Effector CD4-positive, alpha-beta T cell (primary cell): ENCODE results near the gene HOXB8. TPM values are rescaled to one million over a fixed set of nuclear protein-coding genes. Genes with fewer than 3 reads are reported as not detected.

Source experiments
- DNase-seq: peaks from one replicate; pipeline ENCODE4 v3.0.0-alpha.2; 2020
- total RNA-seq: gene quantifications from one replicate; lab custom pipeline; 2026; lab: John Stamatoyannopoulos, UW

Gene HOXB8
- not detected for total RNA-seq

DNA sequence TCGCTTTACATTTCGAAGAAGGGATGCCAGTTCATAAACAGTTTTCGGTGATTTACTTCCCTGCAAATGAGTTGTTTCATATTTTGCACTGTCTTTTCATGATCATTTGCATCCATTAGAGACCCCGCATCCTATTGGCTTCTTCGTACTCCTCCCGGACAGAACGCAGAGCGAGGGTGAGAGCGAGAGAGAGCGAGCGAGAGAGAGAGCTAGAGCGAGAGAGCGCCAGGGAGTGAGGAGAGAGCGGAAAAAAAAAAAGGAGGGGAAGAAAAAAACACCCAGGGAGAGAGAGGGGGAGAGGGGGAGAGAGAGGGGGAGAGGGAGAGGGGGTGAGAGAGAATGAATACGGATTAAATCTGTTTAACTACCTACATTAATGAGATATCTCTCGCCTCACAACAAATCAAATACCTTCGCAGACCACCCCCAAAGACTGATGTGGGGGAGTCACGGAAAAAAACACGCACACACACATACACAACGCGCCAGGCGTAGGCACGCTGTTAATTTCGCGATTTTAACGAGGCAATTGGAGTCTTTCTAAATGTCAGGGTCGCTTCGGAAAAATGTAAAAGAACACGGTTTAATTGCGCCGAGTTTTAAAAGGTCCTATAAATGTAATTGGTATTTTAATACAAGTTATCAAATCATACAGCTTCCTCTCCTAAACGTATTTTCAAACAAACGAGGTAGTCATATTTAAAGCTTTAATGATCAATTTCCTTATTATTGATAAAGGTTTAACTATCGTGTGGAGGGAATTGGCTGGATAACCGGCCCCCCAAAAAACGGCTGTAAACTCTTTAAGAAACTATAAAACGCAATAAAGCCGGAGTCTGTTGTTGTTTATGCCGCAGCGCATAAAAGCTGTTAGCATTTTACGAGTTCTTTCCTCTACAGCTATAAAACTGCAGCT lies at the start of gene HOXB8:
Gene HOXB8, minus strand, starts transcription at position 246 of the 916 bp plus-strand sequence. CDS start 588 bp downstream, outside the sequence.
- no peak for DNase-seq

DNA sequence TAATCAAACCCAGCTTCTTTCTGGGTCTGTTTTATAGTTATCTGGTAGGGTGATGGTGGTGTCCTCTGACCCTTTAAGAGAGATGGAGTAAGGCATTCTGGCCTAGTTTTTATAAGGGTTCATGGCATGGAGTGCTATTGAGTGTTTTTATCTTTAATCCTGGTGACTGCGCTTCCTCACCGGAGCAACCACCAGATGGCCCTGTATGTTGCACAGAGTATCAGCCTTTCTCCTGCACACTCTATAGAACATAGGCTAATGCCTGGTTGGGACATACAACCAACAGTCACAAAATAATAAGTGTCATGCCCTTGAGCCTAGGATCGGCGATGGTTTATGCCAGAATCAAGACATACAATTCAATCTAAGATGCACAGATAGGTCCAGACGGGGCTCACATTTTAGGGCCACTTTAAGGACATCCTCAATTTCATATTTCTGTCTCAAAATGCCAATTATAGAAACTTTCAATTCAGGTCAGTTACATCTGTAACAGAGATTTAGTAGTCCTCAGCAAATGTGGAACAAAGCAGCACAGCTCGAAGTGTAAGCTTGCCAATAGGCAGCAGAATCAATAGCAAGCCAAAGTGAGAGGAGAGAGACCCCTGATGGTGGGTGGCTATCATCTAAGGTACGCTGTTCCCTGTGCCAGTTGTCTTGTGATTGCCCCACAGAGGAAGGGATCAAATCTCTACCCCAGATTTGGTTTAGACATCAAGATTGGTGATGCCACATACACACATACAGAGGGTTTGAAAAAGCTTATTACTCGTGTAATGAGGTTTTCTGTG lies 48.2 kb upstream of the HOXB8 start:
- DNase-seq = no peak

DNA sequence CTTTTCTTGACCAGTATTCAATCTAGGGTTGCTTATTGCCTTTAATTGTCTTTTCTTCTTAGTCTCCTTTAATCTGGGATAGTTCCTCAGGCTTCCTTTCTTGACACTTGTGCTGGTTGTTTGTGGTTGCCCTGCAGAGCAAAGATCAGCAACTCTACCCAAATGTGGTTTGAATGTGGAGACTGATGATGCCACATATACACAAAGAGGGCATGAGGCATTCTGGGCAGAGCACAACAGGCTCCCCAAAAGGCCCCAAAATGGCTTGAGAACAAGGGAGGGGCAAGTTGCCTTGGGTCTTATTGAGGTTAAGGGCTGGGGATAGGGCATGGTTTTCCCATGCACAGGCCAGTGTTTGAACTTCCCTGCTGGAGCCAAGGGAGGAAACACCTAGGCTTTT lies 40.8 kb upstream of the HOXB8 start:
- DNase-seq = no peak

DNA sequence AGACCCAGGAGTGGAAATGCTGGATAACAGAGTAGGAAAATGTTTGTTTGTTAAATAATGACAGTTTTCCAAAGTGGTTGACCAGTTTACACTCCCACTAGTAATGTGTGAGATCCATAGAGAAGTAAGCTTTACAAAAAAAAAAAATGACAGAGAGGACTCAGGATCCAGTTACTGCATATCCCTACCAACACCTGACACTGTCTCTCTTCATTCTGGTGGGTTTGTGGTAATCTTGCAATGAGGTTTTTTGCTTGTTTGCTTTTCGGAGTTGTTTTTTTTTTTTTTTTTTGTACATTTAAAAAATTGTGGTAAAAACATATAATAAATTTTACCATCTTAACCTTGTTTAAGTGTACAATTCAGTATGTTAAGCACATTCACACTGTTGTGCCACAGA lies 34.6 kb upstream of the HOXB8 start:
- DNase-seq = no peak

DNA sequence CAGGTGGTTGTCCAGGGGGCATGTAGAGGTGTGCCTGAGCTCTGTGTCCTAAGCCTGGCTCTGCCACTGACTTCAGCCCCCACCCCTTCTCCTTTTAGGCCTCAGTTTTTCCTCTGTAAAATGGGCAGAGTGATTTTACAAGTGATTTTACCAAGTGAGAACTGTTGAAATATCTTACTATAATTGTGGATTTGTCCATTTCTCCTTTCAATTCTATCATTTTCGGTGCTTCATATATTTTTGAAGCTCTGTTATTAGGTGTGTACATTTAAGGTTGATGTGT lies 32.8 kb upstream of the HOXB8 start:
- DNase-seq = no peak

DNA sequence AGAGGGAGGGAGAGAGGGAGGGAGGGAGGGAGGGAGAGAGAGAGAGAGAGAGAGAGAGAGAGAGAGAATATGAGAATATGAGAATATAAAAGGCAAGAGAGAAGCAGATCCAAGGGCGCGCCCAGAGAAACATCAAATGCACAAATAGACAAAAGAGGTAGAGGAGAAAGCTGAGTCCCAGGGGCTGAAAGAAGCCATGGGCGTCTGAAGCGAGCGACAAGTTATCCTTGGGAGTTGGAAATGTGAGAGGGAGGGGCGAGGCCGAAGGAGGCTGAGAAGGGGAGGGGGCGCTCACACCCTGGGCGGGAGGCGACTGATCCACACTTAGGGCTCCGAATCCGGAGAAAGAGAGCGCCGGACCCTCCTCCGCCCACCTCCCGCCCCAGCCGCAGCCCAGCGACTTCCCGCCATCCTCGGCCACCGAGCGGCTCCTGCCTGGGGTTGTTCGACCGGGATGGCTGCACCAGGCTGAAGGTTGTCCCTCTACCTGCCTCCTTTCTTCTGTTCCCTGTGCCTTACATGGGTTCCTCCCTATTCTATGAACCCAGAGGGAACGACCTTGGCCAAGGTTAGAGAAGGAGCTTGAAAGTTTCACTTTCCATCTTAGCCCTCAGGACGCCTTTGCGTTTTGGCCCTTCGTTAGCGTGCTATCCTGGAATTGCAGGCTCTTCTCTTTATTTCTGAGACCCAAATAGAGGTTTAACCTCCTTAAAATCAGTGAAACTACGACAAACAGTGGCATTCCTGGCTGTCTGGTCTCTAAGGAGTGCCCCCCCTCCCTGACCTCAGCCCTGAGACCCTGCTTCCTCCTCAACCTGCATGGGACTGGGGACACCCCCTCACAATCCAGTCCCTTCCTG lies 32.2 kb upstream of the HOXB8 start:
- DNase-seq = no peak

DNA sequence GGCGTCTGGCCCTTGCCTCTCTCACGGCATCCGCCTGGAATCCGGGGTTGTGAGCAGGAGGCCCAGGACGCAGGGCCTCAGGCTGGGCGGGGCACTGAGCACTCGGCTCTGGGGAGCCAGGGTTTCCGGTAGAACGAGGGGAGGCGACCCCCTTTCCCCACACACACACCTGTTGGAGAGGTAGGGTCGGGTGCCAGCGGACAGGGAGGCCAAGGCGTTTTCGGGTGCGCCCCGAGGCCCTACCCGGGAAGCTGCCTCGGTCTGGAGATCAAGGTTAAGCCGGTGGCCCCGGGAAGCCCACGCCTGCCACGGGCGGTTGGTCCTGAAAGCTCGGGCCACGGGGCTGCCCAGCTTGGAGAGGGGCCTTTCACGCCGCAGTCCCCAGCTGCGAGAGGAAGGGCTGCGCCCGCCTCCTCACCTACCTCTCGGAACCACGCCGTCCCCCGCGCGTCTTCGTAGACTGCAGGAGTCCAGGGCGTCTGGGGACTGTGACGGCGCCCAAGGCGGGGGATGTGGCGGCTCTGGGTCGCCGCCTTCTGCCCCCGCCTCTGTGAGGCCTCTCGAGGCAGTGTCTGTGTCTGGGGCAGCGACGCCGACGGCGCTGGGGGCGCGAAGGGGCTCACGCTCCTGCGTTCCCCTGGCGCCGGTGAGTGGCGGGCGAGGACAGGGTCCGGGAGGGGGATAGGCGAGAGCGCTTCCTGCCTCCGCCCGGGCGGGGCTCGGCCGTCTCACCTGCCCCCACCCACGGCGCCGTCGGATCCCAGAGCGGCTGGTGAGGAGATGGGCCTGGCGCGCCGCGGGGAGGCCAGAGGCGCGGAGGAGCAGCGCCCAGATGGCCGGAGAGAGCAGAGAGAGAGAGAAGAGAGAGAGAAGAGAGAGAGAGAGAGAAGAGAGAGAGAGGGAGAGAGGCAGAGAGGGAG lies 31.4 kb upstream of the HOXB8 start:
- no peak for DNase-seq

DNA sequence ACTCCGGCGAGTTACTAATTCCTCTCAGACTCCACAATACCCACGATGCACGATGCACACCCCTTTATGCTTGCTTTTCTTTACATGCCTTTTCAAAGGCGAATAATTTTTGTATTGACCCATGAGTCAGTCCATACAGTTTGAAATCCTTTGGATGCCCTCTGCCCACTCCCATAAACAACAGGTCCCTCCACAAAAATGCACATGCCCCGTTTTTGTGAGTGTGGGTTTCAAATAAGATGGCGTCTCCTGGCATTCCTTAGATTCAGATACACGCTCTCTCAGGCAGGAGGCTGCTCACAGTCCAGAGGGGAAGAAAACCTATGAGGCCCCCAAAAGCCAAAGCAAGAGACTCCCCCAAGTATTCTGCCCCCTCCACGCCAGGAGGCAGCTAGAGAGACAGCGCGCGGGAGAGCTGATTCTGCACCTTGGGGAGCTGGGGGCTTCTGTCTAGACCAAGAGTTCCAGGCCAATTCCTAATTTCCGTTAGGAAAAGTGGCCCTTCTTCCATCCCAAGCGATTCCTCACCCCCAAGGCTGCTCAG lies 30.6 kb upstream of the HOXB8 start:
- no peak for DNase-seq

DNA sequence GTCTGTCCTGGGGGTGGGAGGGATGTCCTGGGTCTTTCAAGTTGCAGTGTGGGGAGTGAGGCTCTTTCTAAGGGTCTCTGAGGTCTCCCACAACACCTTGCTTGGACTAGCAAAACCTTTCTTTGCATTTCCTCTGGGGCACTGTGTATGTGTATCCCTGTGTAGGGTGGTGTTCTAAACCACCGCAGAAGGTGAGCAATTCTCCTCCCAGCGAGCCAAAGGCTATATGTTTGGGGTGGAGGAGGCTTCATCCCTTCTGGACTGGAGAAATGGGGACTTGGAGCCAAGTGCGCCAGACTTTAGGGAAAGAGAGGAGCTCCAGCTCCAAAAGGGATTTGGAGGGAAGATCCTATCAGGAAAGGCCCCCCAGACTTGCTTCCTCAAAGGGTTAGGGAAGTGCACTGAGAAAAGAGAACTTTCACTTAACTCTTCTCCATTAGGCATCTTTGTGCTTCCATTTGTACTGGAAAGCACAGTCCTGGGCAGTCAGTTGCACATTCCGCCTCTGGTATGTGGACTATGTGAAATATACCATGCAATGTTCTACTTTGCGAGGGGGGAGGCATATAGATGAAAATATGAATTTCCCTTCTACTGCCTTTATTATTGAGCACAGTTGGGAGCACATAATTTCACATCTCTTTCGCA lies 29.9 kb upstream of the HOXB8 start:
- DNase-seq = no peak

DNA sequence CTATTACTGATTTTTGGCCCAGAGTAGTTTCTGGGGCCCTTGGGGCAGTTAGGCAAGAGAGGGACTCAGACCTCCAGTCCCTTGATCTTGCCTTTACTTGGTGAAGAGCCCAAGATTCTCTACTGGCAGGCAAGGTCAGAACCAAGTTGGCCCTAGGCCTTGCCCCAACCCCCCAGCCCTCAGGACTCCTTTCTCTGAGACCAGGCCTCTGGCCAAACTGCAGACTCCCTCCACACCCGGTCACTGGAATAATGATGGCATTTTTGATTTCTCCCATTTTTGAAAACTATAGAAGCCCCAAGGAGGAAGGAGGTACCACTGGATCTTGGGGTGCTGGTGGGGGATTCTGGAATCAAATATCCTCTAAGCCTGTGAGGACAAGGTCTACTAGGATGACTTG lies 29.1 kb upstream of the HOXB8 start:
- no peak for DNase-seq

DNA sequence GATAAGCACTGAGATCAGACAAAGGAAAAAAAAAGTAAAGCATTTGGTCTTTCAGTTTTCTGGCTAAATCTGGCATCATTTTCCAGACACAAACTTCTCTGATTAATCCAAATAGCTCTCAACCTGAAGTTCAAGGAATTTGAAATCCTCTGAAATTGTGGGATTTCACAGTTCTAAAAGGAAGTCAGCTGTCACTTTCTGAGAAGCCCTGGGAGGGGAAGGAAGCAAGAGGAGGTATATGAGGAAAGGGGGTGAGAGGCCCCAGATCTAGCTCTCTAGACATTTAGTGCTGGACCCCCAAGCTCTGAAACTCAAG lies 28.6 kb upstream of the HOXB8 start:
- DNase-seq = no peak

DNA sequence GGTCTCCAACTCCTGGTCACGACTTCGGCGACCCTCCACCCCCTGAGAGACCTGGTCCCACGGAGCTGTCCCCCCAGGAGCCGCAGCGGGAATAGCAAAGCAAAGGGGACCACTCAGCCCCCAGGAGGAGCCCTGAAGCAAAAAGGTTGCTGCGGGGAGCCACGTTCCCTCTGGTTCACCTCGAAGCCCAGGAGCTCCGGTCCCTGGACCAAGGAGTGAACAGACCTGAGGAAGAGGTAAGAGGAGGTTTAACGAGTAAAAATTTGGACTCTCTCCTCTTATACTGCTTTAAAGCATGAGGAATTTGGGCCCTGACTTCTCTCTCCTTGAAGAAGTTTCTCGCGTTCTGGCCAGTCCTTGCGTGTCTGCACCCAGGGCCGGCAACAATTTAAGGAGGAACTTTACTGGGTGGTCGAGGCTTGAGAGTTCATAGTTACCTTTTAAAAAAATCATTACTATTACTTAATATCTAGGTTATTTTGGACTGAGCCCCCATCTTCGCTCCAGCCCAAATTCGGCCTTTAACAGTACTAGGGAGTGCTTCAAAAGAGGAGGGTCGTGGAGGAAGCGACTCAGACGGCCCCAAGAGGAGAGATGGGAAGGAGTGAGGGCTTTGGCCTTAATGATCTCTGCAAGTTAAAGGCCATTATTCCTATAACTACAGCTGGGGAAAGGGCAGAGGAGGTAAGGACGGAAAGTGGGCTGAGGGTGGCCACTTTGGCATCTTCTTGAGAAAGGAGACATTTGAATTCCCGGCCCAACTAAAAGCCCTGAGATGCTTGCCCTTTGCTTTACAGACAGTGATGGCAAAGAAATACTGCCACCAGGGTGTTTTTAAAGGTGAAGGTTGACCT lies 28.0 kb upstream of the HOXB8 start:
- DNase-seq = no peak

DNA sequence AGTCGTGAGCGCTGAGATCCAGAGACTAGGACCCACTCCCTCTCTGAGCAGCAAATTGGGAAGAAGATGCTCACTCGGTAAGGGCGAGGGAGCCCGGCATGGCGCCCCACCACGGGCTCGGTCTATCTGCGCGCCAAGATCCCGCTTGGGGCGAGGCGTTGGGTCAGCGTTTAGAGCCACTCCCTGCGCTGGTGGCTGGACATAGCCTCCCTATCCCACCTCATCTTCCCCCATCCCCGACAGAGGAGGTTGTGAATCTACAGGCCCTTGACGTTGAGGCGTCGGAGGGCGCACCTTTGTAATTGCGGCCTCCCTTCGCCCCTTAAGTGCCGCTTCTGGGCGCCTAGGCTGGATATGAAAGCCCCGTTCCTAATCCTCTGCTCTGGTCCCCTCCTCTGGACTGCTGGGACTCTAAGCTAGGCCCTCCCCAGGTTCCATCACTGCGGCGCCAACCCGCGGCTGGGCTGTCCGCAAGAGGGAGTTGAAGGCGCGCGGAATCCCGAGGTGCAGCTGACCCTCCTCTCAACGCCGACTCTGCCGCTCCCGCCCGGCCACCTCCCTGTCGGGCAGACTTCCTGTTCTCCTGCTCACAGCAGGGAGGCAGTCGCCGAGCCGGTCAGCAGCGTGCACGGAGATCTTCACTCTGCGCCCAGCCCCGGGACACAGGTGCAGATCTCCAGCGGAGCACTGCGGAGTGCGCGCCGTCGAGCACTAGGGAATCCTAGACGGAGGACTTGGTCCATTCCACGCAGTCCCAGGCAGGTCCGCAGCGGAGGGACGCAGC lies 27.2 kb upstream of the HOXB8 start:
- DNase-seq = no peak

DNA sequence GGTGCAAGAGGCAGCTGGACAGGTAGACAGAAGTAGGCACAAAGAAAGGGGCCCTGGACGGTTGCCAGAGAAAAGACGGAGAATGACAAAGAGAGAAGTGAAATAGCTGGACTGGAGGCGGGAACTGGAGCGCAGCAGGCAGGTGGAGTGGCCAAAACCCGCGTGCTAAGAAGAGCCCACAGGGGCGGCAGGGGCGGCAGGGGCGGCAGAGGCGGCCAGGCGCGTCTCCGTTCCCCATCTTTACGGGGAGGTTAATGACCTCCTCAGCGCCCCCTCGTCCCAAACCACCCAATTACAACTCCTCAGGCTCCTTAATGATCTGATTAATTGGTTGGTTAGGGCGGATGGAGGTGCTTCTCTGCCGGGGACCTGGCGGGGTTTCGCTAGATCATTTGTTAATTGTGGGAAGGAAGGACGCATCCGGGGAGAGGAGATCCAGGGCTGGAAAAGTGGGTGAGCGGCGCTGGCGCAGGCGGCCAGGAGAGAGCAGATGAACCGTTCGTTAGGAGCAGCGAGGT lies 26.5 kb upstream of the HOXB8 start:
- DNase-seq = no peak

DNA sequence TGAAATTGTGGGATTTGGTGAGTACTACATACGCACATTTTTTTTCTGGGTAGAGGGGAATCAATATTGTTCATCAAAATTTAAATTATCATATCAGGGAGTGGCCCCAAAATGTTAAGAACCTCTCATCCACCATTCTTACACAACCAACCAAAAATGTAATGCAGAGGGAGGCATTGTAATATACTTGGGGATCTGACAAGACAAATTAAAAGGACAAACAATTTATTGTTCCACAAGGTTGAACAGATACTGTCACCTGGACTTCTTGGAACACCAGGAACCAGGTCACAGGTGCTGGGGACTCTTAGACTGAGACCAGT lies 25.7 kb upstream of the HOXB8 start:
- no peak for DNase-seq

DNA sequence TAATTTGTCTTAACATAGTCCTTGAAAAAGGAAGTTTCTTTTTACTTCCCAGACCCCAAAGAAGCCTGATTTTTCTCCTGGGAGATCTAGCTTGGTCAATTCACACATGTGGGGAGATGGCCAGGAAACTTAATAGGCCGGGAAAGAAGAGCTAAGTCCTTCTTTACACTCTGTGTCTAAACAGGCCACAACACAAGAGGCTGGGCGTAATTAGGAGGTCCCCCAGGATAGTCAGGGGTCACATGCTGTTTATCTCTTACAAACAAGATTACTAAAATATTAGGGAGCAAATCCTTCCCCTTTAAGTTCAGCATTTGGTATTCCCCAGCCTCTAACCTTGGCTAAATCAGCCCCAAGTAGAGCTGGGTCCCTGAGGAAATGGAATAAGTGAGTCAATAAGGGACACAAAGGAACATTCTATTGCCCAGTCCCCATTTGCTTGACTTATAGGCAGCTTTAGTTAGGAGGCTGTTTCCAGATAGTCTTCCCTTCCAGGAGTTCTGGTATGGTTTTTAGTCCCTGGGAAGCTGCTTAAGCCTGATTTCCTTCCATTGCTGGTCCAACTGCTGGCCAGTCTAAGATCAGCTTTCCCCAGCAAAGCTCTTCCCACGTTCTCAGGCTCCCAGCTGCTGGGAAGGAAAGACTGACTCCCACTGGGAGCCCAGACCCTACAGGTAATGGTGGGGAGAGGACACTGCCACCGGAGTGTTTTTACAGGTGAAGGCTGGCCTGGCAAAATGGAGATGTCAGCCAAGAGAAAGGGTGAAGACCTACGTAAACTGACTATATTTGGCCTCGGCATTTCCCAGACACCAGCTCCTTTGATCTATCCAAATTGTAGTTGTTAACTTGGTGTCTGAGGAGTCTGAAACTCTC lies 25.1 kb upstream of the HOXB8 start:
- no peak for DNase-seq

DNA sequence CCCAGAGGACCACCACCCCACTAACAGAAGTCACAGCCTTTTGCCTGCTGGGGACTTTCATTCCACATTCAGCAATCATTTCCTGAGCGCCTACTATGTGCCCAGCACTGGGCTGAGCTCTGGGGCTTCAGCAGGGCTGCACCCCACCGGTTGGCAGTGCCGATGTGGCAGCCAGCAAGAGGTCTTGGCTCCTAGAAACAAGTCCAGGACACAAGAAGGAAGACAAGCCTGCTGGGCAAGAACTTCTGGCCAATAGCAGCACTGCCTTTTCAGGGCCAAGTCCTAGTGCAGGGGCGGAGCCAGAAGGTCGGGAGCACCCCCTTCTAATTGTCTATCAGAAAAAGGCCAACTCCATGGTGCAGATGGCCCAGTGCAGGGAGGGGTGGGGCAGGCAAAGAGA lies 24.0 kb upstream of the HOXB8 start:
- DNase-seq = no peak
